Fibroblast of villous mesenchyme (primary cell): Measurements from ENCODE around the gene FBLN5. TPM values are rescaled to one million over a fixed set of nuclear protein-coding genes. Genes with fewer than 3 reads are reported as not detected.
"Not testable (repeated sequence)": the region's sequence is repeated elsewhere in the genome, so short reads cannot be mapped to it uniquely, and the experiment has no call there.

Experiments
- DNase-seq: peaks from one replicate; pipeline ENCODE4 v3.0.0-alpha.2; 2010; ENCODE audit warnings: low read depth
- H3K4me3 ChIP-seq: 2 replicates; pipeline ENCODE4 v1.5.1; 2011; ENCODE audit warnings: low read depth, mild to moderate bottlenecking, low read length
- CTCF ChIP-seq: IDR thresholded peaks from 2 replicates; pipeline ENCODE4 v1.5.1; 2012; ENCODE audit warnings: low read depth, mild to moderate bottlenecking, low read length; ENCODE audit not compliant: insufficient read depth
- total RNA-seq: library from RNA; depleted of rRNA; stranded (reverse); fragments of >200 nt; gene quantifications from 2 replicates; pipeline ENCODE4 v1.2.3, GENCODE V29; 2012

FBLN5 gene
- total RNA-seq, 1 donor, result 77.7 TPM

GRCh38 chr14:91847693-91848092 lies 99.8 kb downstream of the FBLN5 start:
- no peak for DNase-seq
- no peak overlapping the region for H3K4me3 ChIP-seq
- no peak for TF ChIP-seq CTCF

GRCh38 chr14:91845652-91846051 lies 101.8 kb downstream of the FBLN5 start:
- DNase-seq, result no peak
- no peak overlapping the region for H3K4me3 ChIP-seq
- TF ChIP-seq CTCF, result no peak

GRCh38 chr14:91845056-91845455 lies 102.4 kb downstream of the FBLN5 start:
- not testable (repeated sequence) for DNase-seq, H3K4me3 ChIP-seq

- H3K4me3 ChIP-seq, result no peak overlapping the region
- no peak for TF ChIP-seq CTCF
- DNase-seq, result no peak
Measured at GRCh38 chr14:91844029-91844428, 103.5 kb downstream of the FBLN5 start.

- no peak overlapping the region for H3K4me3 ChIP-seq
- TF ChIP-seq CTCF, result no peak
- no peak for DNase-seq
Measured at GRCh38 chr14:91843437-91843836, 104.1 kb downstream of the FBLN5 start.

GRCh38 chr14:91841065-91841464 lies 106.4 kb downstream of the FBLN5 start:
- no peak for TF ChIP-seq CTCF
- no peak for DNase-seq
- no peak overlapping the region for H3K4me3 ChIP-seq

- no peak overlapping the region for H3K4me3 ChIP-seq
- DNase-seq, result no peak
- TF ChIP-seq CTCF, result no peak
Measured at GRCh38 chr14:91839749-91840148, 107.7 kb downstream of the FBLN5 start.
